HK-2 (cell line): ENCODE measurements around the gene SMIM14.
"Not testable (repeated sequence)": the region's sequence is repeated elsewhere in the genome, so short reads cannot be mapped to it uniquely, and the experiment has no call there.

Source experiments
- DNase-seq: peaks from one replicate; pipeline ENCODE4 v3.0.0-alpha.2; 2018; ENCODE audit not compliant: unreplicated experiment

SMIM14 gene

DNA sequence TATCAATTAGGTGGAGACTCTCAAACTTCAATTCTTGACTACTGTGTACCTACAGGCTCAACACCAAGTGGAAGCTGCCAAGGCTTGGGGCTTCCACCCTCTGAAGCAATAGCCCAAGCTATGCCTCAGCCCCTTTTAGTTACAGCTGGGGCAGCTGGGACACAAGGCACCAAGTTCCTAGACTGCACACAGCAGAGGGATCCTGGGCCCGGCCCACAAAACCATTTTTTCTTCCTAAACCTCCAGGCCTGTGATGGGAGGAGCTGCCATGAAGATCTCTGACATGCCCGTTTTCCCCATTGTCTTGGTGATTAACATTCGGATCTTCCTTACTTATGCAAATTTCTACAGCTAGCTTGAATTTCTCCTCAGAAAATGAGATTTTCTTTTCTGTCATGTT lies 108.0 kb downstream of the SMIM14 start:
- no peak for DNase-seq

DNA sequence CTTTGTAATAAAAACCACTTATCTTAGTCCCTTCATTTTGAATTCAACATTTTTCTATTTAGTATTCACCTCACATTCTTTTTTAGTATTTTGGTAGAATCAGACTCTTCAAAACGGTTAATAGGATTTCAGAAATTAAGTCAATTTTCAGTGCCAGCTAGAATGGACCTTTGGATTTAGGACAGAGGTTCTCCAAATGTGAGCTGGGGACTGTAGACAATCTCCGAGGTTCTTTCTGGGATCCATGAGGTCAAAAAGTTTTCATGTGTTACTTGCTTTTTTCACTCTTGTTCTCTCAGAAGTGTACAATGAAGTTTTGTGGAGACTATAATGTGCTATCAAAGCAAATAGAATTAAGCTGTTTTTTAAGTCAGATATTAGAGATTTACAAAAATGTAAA lies 109.1 kb downstream of the SMIM14 start:
- no peak for DNase-seq

DNA sequence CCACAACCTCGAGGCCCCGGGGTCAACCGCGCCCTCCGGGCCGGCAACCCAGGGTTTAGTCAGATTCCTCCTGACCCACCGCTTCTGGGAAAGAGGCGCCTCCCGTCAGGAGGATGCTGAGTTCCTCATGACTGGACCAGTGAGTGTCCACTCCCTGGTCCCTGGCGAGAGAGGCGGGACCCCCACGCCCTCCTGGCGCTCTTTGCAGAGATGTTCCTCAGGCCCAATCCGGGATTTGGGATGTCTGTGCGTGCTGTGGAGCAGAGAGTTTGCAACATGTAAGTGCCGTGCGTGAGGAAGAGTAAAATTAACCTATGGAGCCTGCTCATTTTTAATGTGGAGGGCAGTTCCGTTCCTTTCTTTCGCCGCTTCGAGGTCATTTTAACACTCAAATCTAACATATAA lies 110.6 kb downstream of the SMIM14 start:
- no peak for DNase-seq

DNA sequence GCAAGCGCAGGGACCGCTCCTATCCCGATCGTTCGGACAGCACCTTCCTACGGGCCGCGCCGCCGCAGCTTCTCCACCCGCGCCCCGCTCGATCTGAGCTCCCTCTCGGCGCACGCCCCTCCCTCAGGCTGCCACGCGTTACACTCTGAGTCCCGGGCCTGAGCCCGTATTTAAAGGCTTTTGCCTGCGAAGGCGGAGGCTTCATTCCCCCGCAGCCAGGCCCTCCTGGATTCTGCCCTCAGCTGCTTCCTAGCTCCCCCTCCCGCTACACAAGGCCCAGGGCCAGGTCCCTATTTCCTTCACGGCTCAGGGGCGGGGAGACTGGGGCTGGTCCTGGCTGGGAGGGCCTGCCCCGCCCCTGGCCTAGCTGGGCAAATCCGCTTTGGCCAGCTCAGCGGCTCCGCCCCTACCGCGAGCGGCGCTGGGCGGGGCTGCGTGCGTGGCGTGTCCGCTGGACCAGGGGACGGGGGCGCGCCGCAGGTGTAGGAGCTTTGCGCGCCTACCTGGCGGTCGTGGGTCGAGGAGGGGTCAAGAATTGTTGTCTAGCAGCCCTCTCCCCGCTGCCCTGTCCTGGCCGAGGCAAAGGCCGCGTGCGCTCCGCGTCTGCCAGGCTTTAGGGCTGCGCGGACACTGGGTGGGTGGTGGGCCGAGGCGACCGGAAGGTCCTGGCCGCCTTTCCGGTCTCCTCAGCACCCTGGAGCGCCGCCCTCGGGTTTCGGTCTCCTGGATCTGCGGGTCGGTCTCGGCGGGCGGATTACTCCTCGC lies 111.2 kb downstream of the SMIM14 start, which contains the start of gene UGDH:
Gene UGDH, minus strand, starts transcription at position 144 of the 765 bp plus-strand sequence. CDS start 5,927 bp downstream, outside the sequence.
- peak; percentile 98 for DNase-seq

DNA sequence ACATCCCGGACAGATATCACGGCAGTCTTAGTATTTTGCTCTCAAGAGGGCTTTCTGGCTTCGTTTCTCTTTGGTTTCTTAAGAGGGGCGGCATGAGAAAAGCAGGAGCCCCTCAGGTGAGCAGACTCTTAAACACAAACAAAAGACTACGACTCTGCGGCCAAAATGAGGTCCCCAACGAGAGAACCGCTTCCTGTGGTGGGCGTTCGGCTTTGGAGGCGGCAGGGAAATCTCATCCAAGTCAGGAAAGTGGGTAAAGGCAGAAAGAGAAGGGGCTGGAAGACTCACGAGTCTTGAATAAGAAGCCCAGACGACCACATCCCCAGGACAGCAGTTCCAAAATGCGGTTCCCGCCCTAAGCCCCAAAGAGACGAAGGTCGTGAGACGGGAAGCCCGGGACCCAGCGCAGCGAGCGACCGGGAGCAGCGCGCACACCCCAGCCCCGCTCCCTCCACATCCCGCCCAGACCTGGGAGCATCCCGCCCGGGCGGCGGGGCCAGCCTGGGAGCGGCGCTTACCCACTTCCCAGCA lies 111.8 kb downstream of the SMIM14 start:
- no peak for DNase-seq

GRCh38 chr4:39525822-39526690 lies 112.6 kb downstream of the SMIM14 start:
- DNase-seq, result no peak

DNA sequence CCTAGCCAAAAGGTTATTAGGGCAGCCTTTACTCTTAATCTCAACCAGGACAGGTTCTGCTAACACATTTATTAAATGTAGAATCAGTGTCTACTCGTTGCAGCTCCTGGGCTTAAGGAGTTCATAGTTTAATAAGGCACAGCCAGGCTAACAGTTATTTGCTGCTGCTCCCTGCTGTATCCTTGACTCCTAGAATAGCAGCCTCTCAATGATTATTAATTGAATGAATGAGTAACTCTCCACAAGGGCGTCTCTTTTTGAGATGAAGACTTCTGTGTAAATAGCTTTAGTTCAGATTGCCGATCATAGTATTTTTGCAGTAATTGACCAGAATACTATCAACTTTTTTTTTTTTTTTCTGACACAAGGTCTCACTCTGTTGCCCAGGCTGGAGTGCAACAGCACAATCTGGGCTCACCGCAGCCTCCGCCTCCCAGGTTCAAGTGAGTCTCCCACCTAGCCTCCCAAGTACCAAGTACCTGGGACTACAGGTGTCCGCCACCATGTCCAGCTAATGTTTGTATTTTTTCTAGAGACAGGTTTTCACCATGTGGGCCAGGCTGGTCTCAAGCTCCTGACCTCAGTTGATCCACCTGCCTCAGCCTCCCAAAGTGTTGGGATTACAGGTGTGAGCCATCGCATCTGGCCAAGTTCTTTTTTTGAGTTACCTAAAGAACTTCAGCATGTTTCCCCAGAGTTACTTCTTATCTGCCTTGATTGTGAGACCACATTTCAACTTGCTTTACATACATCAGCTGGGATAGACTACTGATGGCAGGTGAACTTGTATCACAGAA lies 114.3 kb downstream of the SMIM14 start:
- no peak for DNase-seq

DNA sequence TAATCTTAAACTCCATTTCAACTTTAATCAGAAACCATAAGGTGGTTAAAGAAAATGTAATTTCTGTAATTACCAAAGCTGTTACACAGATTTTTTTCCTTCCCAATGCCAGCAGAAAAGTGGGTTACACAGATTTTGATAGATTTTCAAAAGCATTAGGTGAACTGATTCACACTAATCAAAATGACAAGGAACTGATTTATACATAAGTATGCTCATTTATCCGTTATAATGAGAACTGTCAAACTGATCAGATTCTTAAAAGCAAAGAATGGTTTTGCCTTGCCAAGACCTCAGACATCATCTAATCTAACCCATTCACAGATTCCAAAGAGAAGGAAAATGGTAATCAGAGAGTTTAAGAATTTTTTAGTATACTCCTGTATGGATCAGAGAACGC lies 116.6 kb downstream of the SMIM14 start:
- DNase-seq, result no peak

GRCh38 chr4:39521253-39521919 lies 117.3 kb downstream of the SMIM14 start:
- no peak for DNase-seq

- DNase-seq, result no peak
Observed at GRCh38 chr4:39518484-39518883, 120.2 kb downstream of the SMIM14 start.

GRCh38 chr4:39516407-39516966 lies 122.2 kb downstream of the SMIM14 start:
- no peak for DNase-seq

- DNase-seq, result not testable (repeated sequence)
Observed at GRCh38 chr4:39515669-39516401, 122.8 kb downstream of the SMIM14 start.

GRCh38 chr4:39514888-39515401 lies 123.7 kb downstream of the SMIM14 start:
- DNase-seq, result peak; percentile 14

- DNase-seq, result not testable (repeated sequence)
Observed at GRCh38 chr4:39514266-39514665, 124.4 kb downstream of the SMIM14 start.

DNA sequence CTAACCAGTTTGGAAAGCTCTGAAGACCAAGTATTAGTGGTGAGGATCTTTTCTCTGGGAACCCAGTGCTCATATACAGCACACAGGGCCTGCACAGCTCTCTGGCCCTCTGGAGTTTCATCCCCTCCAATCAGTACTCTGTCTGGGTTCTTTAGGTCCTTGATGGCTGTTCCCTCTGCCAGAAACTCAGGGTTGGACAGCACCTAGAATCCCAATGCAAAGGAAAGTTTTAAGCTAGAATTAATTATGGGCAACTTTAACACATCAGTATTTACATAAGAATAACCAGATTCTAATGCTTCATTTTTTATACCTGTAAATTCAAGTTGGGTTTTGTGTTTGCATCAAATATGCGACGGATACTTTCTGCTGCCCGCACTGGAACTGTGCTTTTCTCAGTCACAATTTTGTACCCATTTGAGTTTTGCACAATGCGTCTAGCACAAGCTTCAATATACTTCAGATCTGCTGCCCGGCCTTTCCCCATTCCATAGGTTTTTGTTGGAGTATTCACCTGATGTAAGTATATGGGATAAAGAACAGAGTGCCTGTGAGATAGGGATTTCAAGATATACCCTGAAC lies 128.2 kb downstream of the SMIM14 start:
- DNase-seq, result no peak

GRCh38 chr4:39505581-39505980 lies 133.1 kb downstream of the SMIM14 start:
- DNase-seq, result no peak

- DNase-seq, result no peak
Observed at GRCh38 chr4:39504538-39504937, 134.1 kb downstream of the SMIM14 start.

DNA sequence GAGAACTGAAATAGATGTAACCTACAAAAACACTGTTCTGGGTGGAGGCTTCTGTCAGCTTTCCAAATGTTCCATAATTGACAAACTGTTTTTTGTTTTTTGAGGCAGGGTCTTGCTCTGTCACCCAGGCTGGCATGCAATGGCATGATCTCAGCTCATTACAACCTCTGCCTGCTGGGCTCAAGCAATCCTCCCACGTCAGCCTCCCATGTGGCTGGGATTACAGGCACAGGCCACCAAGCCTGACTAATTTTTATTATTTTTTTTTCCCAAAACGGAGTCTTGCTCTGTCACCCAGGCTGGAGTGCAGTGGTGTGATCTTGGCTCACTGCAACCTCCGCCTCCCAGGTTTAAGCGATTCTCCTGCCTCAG lies 136.0 kb downstream of the SMIM14 start:
- DNase-seq, result not testable (repeated sequence)

DNA sequence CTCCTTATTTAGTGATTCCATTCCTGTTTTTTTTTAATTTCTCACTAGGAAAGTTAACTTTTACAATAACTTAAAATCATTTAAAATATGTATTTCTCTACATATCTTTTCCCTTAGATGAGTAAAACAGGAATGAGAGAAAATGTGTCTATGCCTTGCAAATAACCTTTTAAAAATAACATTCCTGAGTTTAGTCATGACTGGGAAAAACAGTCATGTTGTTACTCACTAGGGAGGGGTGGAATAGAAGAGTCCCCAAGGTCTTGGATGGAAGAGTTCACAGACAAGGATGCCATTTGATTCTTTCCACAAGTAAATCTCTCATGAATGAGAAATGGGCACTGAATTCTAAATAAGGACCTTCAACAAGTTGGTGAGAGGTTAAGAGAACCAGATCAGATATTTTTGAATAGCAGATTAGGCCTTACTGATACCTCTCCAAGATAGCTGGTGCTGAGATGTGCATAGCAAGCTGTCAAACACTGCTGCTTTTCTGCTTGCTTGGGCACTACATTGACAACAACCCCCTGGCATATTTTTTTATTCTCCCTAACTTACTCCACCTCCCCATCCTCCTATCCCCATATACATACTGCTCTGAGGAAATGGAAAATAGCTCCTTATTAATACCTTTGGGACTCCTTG lies 136.5 kb downstream of the SMIM14 start:
- DNase-seq, result no peak
